Gastroesophageal sphincter (tissue), 3 donors: ENCODE results near the gene MTA3.
"Not testable (repeated sequence)": the region's sequence is repeated elsewhere in the genome, so short reads cannot be mapped to it uniquely, and the experiment has no call there.

Experiments
- CTCF ChIP-seq, 4 experiments: fragments of 200-600 bp in 2 of 4; fragments of 450-650 bp in 2 of 4; sonication (generic) in 1 of 4; IDR thresholded peaks; one replicate each; pipeline ENCODE4 v1.5.1; 2017 to 2019; ENCODE audit warnings: antibody characterized with exemption in 4 of 4, mild to moderate bottlenecking in 2 of 4, moderate library complexity in 2 of 4
- EP300 ChIP-seq: sonication (generic); formaldehyde crosslinking; IDR thresholded peaks from one replicate; pipeline ENCODE4 v1.6.1; 2017; ENCODE audit warnings: antibody characterized with exemption, mild to moderate bottlenecking
- POLR2A ChIP-seq, 2 donors: fragments of 450-650 bp; IDR thresholded peaks; one replicate each; pipeline ENCODE4 v1.6.1; 2017; ENCODE audit warnings: antibody characterized with exemption in 2 of 2, mild to moderate bottlenecking in 2 of 2, moderate library complexity in 1 of 2

GRCh38 chr2:42621626-42622025 lies 53.2 kb downstream of the MTA3 start:
- not testable (repeated sequence) for TF ChIP-seq CTCF (IDR thresholded peaks at IDR 0.05); POLR2A (IDR thresholded peaks at IDR 0.05); EP300
